Heart left ventricle (tissue), 16 donors: ENCODE measurements around the gene SLC25A47. TPM values are rescaled to one million over a fixed set of nuclear protein-coding genes. Genes with fewer than 3 reads are reported as not detected.
"Not testable (repeated sequence)": the region's sequence is repeated elsewhere in the genome, so short reads cannot be mapped to it uniquely, and the experiment has no call there.

Experiments
- ATAC-seq, 4 donors: fragments of 200-7000 bp; cut with Tn5 transposase; one replicate each; pipeline ENCODE4 v1.9.1; 2020 to 2022; ENCODE audit warnings: moderate library complexity in 4 of 4, mild to moderate bottlenecking in 3 of 4, moderate number of reproducible peaks in 1 of 4
- DNase-seq, 5 donors: peaks; one replicate each; pipeline ENCODE4 v3.0.0-alpha.2; 2020
- H3K27ac ChIP-seq, 12 donors: fragments of 200-600 bp; sonication (generic) in 4 of 12; one replicate each; pipeline versions ENCODE4 v1.5.0 to v1.8.0; 2016 to 2022; ENCODE audit warnings: mild to moderate bottlenecking in 2 of 12
- H3K27me3 ChIP-seq, 9 donors: fragments of 200-600 bp; sonication (generic) in 2 of 9; one replicate each; pipeline versions ENCODE4 v1.5.1 to v1.8.0; 2016 to 2022; ENCODE audit warnings: mild to moderate bottlenecking in 3 of 9
- H3K36me3 ChIP-seq, 9 donors: fragments of 200-600 bp; sonication (generic) in 2 of 9; one replicate each; pipeline versions ENCODE4 v1.5.0 to v1.8.0; 2018 to 2022; ENCODE audit warnings: mild to moderate bottlenecking in 2 of 9
- H3K4me1 ChIP-seq, 12 donors: fragments of 200-600 bp; sonication (generic) in 4 of 12; one replicate each; pipeline versions ENCODE4 v1.5.0 to v1.8.0; 2016 to 2022; ENCODE audit warnings: mild to moderate bottlenecking in 3 of 12
- H3K4me3 ChIP-seq, 12 donors: fragments of 200-600 bp; sonication (generic) in 4 of 12; one replicate each; pipeline versions ENCODE4 v1.5.0 to v1.8.0; 2017 to 2022; ENCODE audit warnings: mild to moderate bottlenecking in 9 of 12, moderate library complexity in 4 of 12
- H3K9me3 ChIP-seq, 12 donors: fragments of 200-600 bp; sonication (generic) in 4 of 12; one replicate each; pipeline versions ENCODE4 v1.5.0 to v1.8.0; 2016 to 2022; ENCODE audit warnings: mild to moderate bottlenecking in 1 of 12
- CTCF ChIP-seq, 12 donors: fragments of 200-600 bp; sonication (generic) in 4 of 12; IDR thresholded peaks; one replicate each; pipeline versions ENCODE4 v1.5.0 to v1.8.0; 2018 to 2022; ENCODE audit warnings: antibody characterized with exemption in 12 of 12, mild to moderate bottlenecking in 5 of 12
- POLR2A ChIP-seq, 2 donors: fragments of 450-650 bp; IDR thresholded peaks; one replicate each; pipeline ENCODE4 v1.6.1; 2017; ENCODE audit warnings: antibody characterized with exemption in 2 of 2, mild to moderate bottlenecking in 2 of 2, moderate library complexity in 2 of 2
- WGBS, 4 donors: extraction: QIAGEN DNeasy Blood & Tissue Kit in 2 of 4; methylation state at CpG; one replicate each; pipeline versions ENCODE4 v1.1.5 to v1.1.7; 2013 to 2018; 5-methylcytosine and 5-hydroxymethylcytosine counted together
- intact Hi-C, 10 donors: fragments of 100-400 bp; cut with DNase I; formaldehyde crosslinking; loops; one replicate each; pipeline versions ENCODE4 v1.11.1 to v1.14.2; 2022
- polyA plus RNA-seq, 2 donors: library from polyadenylated mRNA; stranded (reverse); fragments of 200-250 nt; gene quantifications; one replicate each; pipeline ENCODE4 v1.2.3, GENCODE V29; 2013
- total RNA-seq, 9 donors: library from RNA; depleted of rRNA in 2 of 9; stranded (reverse); fragments of >200 nt in 2 of 9; fragmentation: NEBNext Ultra II Directional in 3 of 9; extraction: Animal tissue kit (Norgen Biotek cat#: 25700) in 3 of 9; gene quantifications; one replicate each; pipeline versions ENCODE4 v1.1.0 to v1.2.4, GENCODE V29; 2016 to 2023
- donor health status: ischemic (EF 13 %, LVEDD 7.1; RV severe dilation, severe dysfunction).
- donor health status: healthy with polysubstance abuse.
- donor health status: DM: no; HTN: yes; CAD: no.
- donor health status: DM: no; HTN: no; CAD: no.
- donor health status: ischemic (EF 25% LVEDD 6.9; RV normal size, moderate dysfunction).
- donor health status: ischemic (EF 25% LVEDD 5.7; RV mildly dilated, moderate dysfunction).
- donor health status: healthy.
- donor health status: DM: yes; HTN: yes; CAD: no.
- donor health status: ischemic (EF 35%, LVEDD 5.7; RV mildly dilated, moderate dysfunction).
- donor health status: nonischemic (EF 11% LVEDD 7.7; RV severe dilation, severe dysfunction).
- donor health status: DM: yes; HTN: yes; CAD: no.
- donor health status: PGD.
- donor health status: ischemic (EF 29% LVEDD 5.4; RV normal size, mild dysfunction).
- donor health status: nonischemic (EF 23%, LVEDD 6.1; RV moderate dilation, normal function).

Gene SLC25A47
- total and polyA plus RNA-seq, 11 donors, result not detected

- peak overlapping the region; percentile 59 to 99 (median 88) for H3K4me3 ChIP-seq
- peak in 3 of 4 donors; percentile 6 to 30 (median 14) for ATAC-seq
- peak overlapping the region; percentile 82 to 95 (median 90) for H3K27ac ChIP-seq
- WGBS, 4 donors, result 5 to 8% (median 6%) methylated on average over 34 to 49 of the region's 49 CpGs
- no peak for TF ChIP-seq CTCF (IDR thresholded peaks at IDR 0.05)
- TF ChIP-seq POLR2A (IDR thresholded peaks at IDR 0.05), result no peak
- H3K9me3 ChIP-seq, result no peaks in the 10 kb centered on the region
- no peak for DNase-seq
- H3K4me1 ChIP-seq, result peaks cover 0 to 61% (median 32%) of the 10 kb centered on the region in 12 donors
- H3K27me3 ChIP-seq, result no peaks in the 10 kb centered on the region
- intact Hi-C loops, result loop anchor here in 8 of 10 donors (2.0 to 5.0 kb wide), 5 partner anchors 65 to 70 kb away; partner anchors contain the start of genes WDR25 (in 6 of the 8) and YY1 (in 1 of the 8)
- H3K36me3 ChIP-seq, result no peaks in the 10 kb centered on the region
Measured at GRCh38 chr14:100306998-100307765, 16.0 kb upstream of the SLC25A47 start.

GRCh38 chr14:100307766-100308426, 15.2 kb upstream of the SLC25A47 start:
- intact Hi-C loops, result loop anchor here in 8 of 10 donors (2.0 to 5.0 kb wide), 5 partner anchors 64 to 69 kb away; partner anchors contain the start of genes WDR25 (in 6 of the 8) and YY1 (in 1 of the 8)
- Histone ChIP-seq H3K27me3 (no peaks in the 10 kb centered on the region), H3K36me3 (no peaks in the 10 kb centered on the region), H3K4me3 (peak overlapping the region in 10 of 12 donors; percentile 80 to 99 (median 89)), H3K4me1 (peaks cover 0 to 67% (median 31%) of the 10 kb centered on the region in 12 donors), H3K9me3 (no peaks in the 10 kb centered on the region), H3K27ac (peak overlapping the region; percentile 82 to 95 (median 90))
- TF ChIP-seq CTCF (IDR thresholded peaks at IDR 0.05) (no peak), POLR2A (IDR thresholded peaks at IDR 0.05) (no peak)
- DNase-seq, result no peak
- no peak for ATAC-seq
- 84 to 93% (median 89%) methylated on average over 5 of the region's 5 CpGs for WGBS, 4 donors

GRCh38 chr14:100308427-100308792, 14.7 kb upstream of the SLC25A47 start:
- not testable (repeated sequence) for DNase-seq, H3K4me3 ChIP-seq, H3K27me3 ChIP-seq, H3K36me3 ChIP-seq, ATAC-seq, H3K9me3 ChIP-seq
- WGBS, 4 donors, result 82 to 89% (median 87%) methylated on average over 6 of the region's 6 CpGs
- intact Hi-C loops, result loop anchor here in 8 of 10 donors (5.0 kb wide), 3 partner anchors 64 to 69 kb away; partner anchors contain the start of gene WDR25 (in 5 of the 8)
- Histone ChIP-seq H3K4me1 (peaks cover 0 to 67% (median 33%) of the 10 kb centered on the region in 12 donors), H3K27ac (peak overlapping the region in 6 of 12 donors; percentile 45 to 93 (median 56))

GRCh38 chr14:100309028-100309737, 14.0 kb upstream of the SLC25A47 start:
- peaks cover 0 to 65% (median 33%) of the 10 kb centered on the region in 12 donors for H3K4me1 ChIP-seq
- DNase-seq (no peak), ATAC-seq (peak in 1 of 4 donors; percentile 54)
- H3K4me3 ChIP-seq, result no peak overlapping the region
- no peaks in the 10 kb centered on the region for H3K36me3 ChIP-seq
- H3K27me3 ChIP-seq, result no peaks in the 10 kb centered on the region
- H3K9me3 ChIP-seq, result no peaks in the 10 kb centered on the region
- H3K27ac ChIP-seq, result peak overlapping the region in 10 of 12 donors; percentile 22 to 93 (median 55)
- 57 to 75% (median 62%) methylated on average over 8 of the region's 8 CpGs for WGBS, 4 donors
- intact Hi-C loops, result loop anchor here in 8 of 10 donors (5.0 kb wide), 3 partner anchors 63 to 68 kb away; partner anchors contain the start of gene WDR25 (in 5 of the 8)
- TF ChIP-seq POLR2A (IDR thresholded peaks at IDR 0.05) (peak in 1 of 2 donors; percentile 47), CTCF (IDR thresholded peaks at IDR 0.05) (no peak)

GRCh38 chr14:100312110-100312876, 10.8 kb upstream of the SLC25A47 start:
- peaks cover 0 to 41% (median 20%) of the 10 kb centered on the region in 12 donors for H3K4me1 ChIP-seq
- H3K9me3 ChIP-seq, intact Hi-C loops, H3K4me3 ChIP-seq, H3K27me3 ChIP-seq, ATAC-seq, H3K36me3 ChIP-seq, DNase-seq, H3K27ac ChIP-seq: not testable (repeated sequence)
- 35 to 53% (median 41%) methylated on average over 17 to 18 of the region's 18 CpGs for WGBS, 4 donors
